Activated CD8-positive, alpha-beta memory T cell treated with anti-CD3 and anti-CD28 coated beads, Interleukin-2, amount 50 U/mL, for 24 hours (primary cell): ENCODE measurements around the gene SLC8A1.

ENCODE experiments used
- DNase-seq: peaks from one replicate; pipeline ENCODE4 v3.0.0-alpha.2; 2020; ENCODE audit errors: extremely low read depth

Gene SLC8A1

GRCh38 chr2:40274270-40274669 lies 177.6 kb downstream of the SLC8A1 start:
- DNase-seq, result no peak

GRCh38 chr2:40273734-40274182 lies 178.1 kb downstream of the SLC8A1 start:
- no peak for DNase-seq

GRCh38 chr2:40271094-40271493 lies 180.8 kb downstream of the SLC8A1 start:
- DNase-seq, result no peak

DNA sequence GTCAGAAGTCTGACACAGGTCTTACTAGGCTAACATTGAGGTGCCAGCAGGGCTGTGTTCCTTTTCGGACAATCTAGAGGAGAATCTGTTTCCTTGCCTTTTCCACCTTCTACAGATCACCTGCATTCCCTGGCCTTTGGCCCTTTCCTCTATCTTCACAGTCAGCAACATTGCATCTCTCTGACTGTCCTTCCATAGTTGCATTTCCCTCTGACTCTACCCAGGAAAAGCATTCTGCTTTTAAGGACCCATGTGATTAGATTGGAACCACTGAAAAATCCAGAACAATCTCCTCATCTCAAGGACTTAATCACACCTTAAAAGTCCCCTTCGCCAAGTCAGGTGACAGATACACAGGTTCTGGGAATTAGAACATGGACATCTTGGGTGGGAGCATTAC lies 181.5 kb downstream of the SLC8A1 start:
- no peak for DNase-seq

DNA sequence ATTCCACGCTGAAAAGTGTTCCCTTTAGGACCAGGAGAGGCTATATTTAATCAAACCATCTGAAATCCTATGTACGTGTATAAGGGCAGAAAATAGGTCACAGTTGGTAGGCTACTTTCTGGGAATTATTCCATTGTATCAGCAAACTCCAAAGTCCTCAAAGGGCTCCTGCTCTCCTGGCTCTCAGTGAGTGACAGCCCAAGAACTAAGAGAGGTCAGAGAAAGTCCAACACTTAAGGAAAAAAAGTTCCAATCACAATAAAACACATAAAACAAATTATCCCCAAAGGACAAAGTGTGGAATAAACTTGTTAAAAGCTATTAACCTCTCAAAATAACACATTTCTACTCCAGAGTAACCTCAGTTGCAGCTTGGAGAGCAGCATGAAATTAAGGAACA lies 183.3 kb downstream of the SLC8A1 start:
- no peak for DNase-seq

- DNase-seq, result no peak
Observed at GRCh38 chr2:40266201-40266600, 185.7 kb downstream of the SLC8A1 start.

DNA sequence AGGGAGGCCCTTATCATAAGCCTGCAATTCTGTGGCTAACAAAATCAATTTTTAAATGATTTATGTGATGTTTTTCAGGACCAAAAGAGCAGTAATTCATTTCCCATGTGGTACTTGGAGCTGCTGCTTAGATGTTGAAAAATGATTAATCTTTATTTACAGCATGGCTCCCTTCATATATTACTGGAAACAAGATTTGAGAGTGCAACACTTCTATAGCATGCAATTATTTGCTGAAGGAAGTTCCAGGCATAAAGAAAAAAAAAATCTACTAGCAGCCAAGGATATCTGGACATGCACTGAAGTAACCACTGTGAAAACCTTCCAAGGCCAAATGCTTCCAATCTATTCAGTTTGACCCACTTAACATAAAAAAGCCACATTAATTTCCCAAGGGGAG lies 186.3 kb downstream of the SLC8A1 start:
- DNase-seq, result no peak

DNA sequence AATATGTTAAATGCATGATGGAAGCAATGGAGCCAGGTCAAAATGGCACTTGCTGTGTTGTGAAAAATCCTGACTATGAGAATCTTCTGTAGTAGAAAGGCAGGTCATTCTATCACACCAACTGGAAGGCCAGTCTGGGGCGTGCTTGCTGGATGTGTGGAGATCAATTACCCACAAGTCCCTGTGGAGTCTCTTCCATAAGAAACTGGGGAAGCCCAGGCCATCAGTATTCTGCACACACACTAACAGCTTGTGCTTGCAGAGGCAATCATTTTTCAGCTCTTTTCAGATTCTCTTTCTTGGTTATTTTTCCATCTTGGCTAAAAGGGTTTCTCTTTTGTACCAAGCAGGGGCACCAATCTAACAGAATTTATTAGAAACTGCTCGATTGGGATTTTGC lies 190.8 kb downstream of the SLC8A1 start:
- no peak for DNase-seq

- no peak for DNase-seq
Observed at GRCh38 chr2:40260437-40260836, 191.5 kb downstream of the SLC8A1 start.

- no peak for DNase-seq
Observed at GRCh38 chr2:40259900-40260299, 192.0 kb downstream of the SLC8A1 start.

DNA sequence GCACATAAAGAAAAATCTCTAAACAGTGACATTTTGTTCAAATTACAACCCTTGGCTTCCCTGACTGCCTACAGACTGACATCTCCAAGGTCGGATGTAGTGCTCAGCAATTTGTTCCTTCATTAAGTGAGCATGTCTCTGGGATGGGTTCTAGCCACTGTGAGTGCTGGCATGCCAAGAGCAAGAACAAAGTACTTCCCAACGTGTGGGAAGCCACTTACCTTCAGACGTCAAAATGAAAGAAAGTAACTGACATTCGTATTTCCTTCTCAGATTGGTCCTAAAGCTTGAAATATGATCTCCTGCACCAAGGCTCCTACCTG lies 193.8 kb downstream of the SLC8A1 start:
- DNase-seq, result no peak

GRCh38 chr2:40257340-40258134 lies 194.4 kb downstream of the SLC8A1 start:
- no peak for DNase-seq

GRCh38 chr2:40256649-40257048 lies 195.2 kb downstream of the SLC8A1 start:
- DNase-seq, result no peak

- no peak for DNase-seq
Observed at GRCh38 chr2:40256008-40256407, 195.9 kb downstream of the SLC8A1 start.

GRCh38 chr2:40255103-40255502 lies 196.8 kb downstream of the SLC8A1 start:
- DNase-seq, result no peak

DNA sequence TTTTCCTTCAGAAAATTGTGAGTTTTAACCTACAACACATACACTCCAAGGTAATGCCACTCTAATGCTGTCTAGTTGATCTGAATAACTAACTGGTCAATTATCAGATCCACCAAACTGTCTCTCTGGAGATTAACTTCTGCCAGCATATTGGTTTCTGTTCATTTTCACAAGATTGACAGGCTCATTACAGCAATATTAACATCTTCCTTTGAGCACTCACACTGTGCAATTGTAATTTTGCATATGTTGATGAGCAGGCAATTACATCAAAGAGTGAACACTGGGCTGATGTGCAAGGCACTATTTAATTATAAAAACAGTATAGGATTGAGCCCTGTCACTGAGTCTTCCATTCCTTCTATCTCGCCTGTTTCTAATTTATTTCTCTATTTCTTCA lies 197.3 kb downstream of the SLC8A1 start:
- no peak for DNase-seq

DNA sequence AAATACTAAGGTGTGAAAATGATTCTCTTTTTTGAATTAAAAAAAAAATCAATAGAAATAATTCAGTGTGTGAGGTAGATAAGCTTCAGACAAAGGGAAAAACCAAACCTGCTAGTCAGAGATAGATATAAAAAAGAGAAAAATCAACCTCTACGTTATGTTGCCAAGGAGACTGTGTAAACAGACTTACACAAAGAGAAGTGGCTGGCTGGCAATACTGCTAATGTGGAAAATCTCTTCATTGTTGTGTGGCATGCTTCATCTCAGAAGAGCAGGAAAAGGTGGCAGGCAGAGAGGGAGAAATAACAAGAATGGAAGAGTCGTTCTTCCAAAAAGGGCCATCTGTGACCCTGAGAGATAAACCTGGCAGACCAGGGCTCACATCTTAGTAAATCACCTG lies 200.8 kb downstream of the SLC8A1 start:
- no peak for DNase-seq

DNA sequence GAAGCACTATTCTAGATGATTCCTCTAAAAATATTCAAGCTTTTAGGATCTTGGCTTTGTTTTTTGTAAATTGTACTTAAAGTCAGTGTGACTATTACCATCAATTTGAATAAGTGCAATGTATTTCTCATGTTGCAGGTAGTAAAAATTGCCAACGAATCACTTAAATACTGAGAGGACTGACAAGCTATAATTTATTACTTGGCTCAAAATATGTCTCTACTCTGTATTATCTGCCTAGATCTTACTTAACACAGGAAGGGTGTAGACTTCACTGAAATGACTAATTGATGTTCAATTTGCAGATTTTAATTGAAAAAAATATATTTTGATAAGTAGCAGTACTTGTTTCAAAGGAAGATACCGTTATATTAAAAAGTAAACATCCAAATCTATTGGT lies 202.3 kb downstream of the SLC8A1 start:
- no peak for DNase-seq

- DNase-seq, result no peak
Observed at GRCh38 chr2:40248294-40248693, 203.6 kb downstream of the SLC8A1 start.

- no peak for DNase-seq
Observed at GRCh38 chr2:40244675-40245074, 207.2 kb downstream of the SLC8A1 start.

DNA sequence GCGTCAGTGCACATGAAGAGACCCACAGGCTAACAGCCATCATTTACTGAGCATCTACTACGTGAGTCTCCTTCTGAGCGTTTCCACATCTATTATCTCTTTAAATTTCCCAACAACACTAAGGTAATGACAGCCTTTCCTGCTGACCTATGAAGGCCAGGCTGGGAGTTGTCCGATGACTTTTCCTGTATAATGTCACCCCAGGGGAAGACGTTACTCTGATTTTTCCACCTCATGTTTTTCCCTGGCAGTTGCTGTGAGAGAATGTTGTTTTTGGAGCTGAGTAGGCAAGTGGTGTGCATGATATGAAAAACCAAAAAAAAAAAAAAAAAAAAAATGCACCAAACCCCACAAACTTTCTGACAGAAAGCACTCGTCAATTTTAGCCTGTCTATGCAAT lies 207.6 kb downstream of the SLC8A1 start:
- DNase-seq, result no peak

DNA sequence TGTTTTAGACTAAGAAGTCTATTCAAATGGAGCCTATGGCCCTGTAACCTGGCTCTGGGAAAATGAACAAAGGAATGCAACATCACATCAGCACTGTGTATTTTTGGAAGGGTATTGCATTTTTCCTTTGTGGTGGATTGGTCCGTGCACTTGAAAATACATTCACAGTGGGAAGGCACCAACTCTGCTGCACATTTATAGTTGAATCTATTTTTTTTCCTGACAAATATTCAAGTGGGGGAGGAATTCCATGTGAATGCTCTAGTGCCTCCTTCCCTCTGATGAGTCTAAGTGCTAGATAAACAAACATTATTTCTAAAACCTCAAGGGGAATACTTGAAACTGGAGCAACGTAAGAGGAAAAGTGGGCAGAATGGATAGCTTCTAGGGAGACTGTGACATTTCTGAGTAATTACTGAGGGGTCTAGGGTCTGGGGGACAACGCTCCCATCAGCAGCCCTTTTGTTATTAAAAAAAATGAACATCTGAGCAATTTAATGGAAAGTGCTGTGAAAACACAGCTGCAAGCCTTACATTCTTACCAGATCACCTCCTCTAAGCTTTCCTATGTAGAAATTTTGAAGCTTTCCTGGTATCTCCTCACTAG lies 208.2 kb downstream of the SLC8A1 start:
- no peak for DNase-seq

GRCh38 chr2:40242315-40242714 lies 209.6 kb downstream of the SLC8A1 start:
- DNase-seq, result no peak

DNA sequence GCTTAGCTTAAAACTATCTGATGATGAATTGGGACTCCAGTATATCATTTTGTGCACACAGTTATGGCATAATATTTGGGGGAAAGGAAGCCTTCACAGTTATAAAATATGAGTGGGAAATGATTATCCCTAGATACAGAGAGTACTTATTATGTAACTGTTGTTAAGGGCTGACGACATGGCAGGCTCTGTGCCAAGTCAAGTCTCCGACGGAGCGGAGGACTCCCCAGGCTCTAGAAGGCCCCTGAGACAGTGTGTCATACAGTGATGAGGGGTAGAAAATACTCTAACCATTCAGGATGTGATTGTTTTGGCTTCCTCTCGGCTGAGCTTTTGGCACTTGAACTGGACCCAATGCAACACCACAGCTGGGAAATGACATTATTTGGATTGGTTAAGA lies 211.8 kb downstream of the SLC8A1 start:
- no peak for DNase-seq
